GM12878 (cell line): ENCODE measurements around the gene WDR64. TPM values are rescaled to one million over a fixed set of nuclear protein-coding genes. Genes with fewer than 3 reads are reported as not detected.

Source experiments
- ATAC-seq: fragments of 200-7000 bp; cut with Tn5 transposase; 3 replicates; pipeline ENCODE4 v1.9.1; 2020; ENCODE audit warnings: mild to moderate bottlenecking, moderate library complexity
- BruUV-seq: library from RNA; stranded (reverse); fragments of 400-500 nt; replicated peaks from 2 replicates; lab custom pipeline; 2021; lab: Mats Ljungman, UMichigan
- CTCF ChIA-PET: fragments of 300-600 bp; sonication (Branson Sonifier 250); formaldehyde crosslinking; extraction: SDS; loops from one replicate; lab custom pipeline; 2021; ENCODE audit warnings: inconsistent platforms; lab: Yijun Ruan, JAX
- POLR2A ChIA-PET: fragments of 350-600 bp; formaldehyde crosslinking; extraction: SDS; loops from one replicate; lab custom pipeline; 2021; ENCODE audit warnings: inconsistent platforms; lab: Charles Lee
- RAD21 ChIA-PET: fragments of 300-600 bp; sonication (Branson Sonifier 250); formaldehyde crosslinking; loops from one replicate; lab custom pipeline; 2023; ENCODE audit warnings: antibody characterized with exemption; ENCODE audit not compliant: unreplicated experiment; lab: Charles Lee
- SMC1A ChIA-PET: fragments of 300-600 bp; sonication (Branson Sonifier 250); formaldehyde crosslinking; loops from one replicate; lab custom pipeline; 2023; ENCODE audit not compliant: unreplicated experiment, uncharacterized antibody; lab: Charles Lee
- DNase-seq: peaks from one replicate; pipeline ENCODE4 v3.0.0-alpha.2; 2011; ENCODE audit warnings: low read depth, low spot score
- FAIRE-seq: peaks from 3 replicates; lab custom pipeline; 2011; peaks lifted over from hg19 to GRCh38; lab: Jason Lieb, UNC
- H2AFZ ChIP-seq: 2 replicates; pipeline ENCODE4 v1.6.0; 2011; ENCODE audit warnings: low read depth, low read length, control low read depth; ENCODE audit not compliant: control insufficient read depth
- H3K27ac ChIP-seq: 2 replicates; pipeline ENCODE4 v1.5.1; 2011; ENCODE audit warnings: control low read depth; ENCODE audit not compliant: control insufficient read depth, insufficient read depth
- H3K27me3 ChIP-seq, 2 experiments: replicated peaks in 1 of 2; 2 replicates each; pipeline versions ENCODE4 v1.6.0 to v1.6.1; 2011; ENCODE audit warnings: low read length in 1 of 2; ENCODE audit not compliant: control insufficient read depth in 2 of 2, insufficient read depth in 2 of 2
- H3K36me3 ChIP-seq, 2 experiments: 2 replicates each; pipeline ENCODE4 v1.5.1; 2011; ENCODE audit warnings: low read length in 1 of 2; ENCODE audit not compliant: control insufficient read depth in 2 of 2, insufficient read depth in 2 of 2
- H3K4me1 ChIP-seq: 2 replicates; pipeline ENCODE4 v1.6.1; 2011; ENCODE audit warnings: mild to moderate bottlenecking, low read length, moderate library complexity, mixed read lengths; ENCODE audit not compliant: control insufficient read depth, insufficient read depth
- H3K4me2 ChIP-seq: 2 replicates; pipeline ENCODE4 v1.6.0; 2011; ENCODE audit warnings: control low read depth; ENCODE audit not compliant: control insufficient read depth, insufficient read depth
- H3K4me3 ChIP-seq: fragments of 200-600 bp; sonication (generic); 2 replicates; pipeline ENCODE4 v1.5.1; 2016
- H3K79me2 ChIP-seq: 2 replicates; pipeline ENCODE4 v1.6.0; 2011; ENCODE audit warnings: low read length; ENCODE audit not compliant: control insufficient read depth, insufficient read depth
- H3K9ac ChIP-seq: 2 replicates; pipeline ENCODE4 v1.8.0; 2011; ENCODE audit warnings: low read length, control low read depth, mixed read lengths; ENCODE audit not compliant: control insufficient read depth, insufficient read depth
- H3K9me3 ChIP-seq: replicated peaks from 3 replicates; pipeline ENCODE4 v1.5.1; 2011; ENCODE audit warnings: mild to moderate bottlenecking, low read length; ENCODE audit not compliant: control insufficient read depth, insufficient read depth
- H4K20me1 ChIP-seq: 2 replicates; pipeline ENCODE4 v1.6.0; 2011; ENCODE audit not compliant: control insufficient read depth, insufficient read depth
- BCL11A ChIP-seq: IDR thresholded peaks from 2 replicates; pipeline ENCODE4 v1.6.1; 2011; ENCODE audit warnings: low read depth, low read length
- RCOR1 ChIP-seq: conservative IDR thresholded peaks from 2 replicates; pipeline ENCODE4 v1.6.1; 2012; ENCODE audit warnings: low read depth, low read length, improper control_type of control experiment
- RUNX3 ChIP-seq: IDR thresholded peaks from 2 replicates; pipeline ENCODE4 v1.6.1; 2012; ENCODE audit warnings: low read length, inconsistent platforms
- TAF1 ChIP-seq: IDR thresholded peaks from 2 replicates; pipeline ENCODE4 v1.6.1; 2011; ENCODE audit warnings: mild to moderate bottlenecking, low read depth, low read length, borderline replicate concordance
- WGBS: methylation state at CpG from one replicate; pipeline ENCODE4 v1.1.6; 2016; ENCODE audit warnings: low lambda C conversion rate; ENCODE audit not compliant: insufficient replicate concordance, insufficient coverage; ENCODE audit errors: missing lambda C conversion rate; 5-methylcytosine and 5-hydroxymethylcytosine counted together
- in situ Hi-C: fragments of 300-500 bp; cut with MboI; formaldehyde crosslinking; loops from 9 replicates; pipeline ENCODE4 v1.14.3; 2018; ENCODE audit warnings: mixed read lengths
- intact Hi-C: fragments of 100-400 bp; cut with micrococcal nuclease; formaldehyde crosslinking; loops from one replicate; pipeline ENCODE4 v1.14.2; 2022; ENCODE audit not compliant: unreplicated experiment
- polyA plus RNA-seq, 11 experiments: library from polyadenylated mRNA; depleted of rRNA in 4 of 11; unstranded in 6 of 11; stranded (reverse) in 5 of 11; fragments of >200 nt; fragmentation: Nextera tagmentation in 4 of 11; fragmentation: Illumina TruSeq in 1 of 11; extraction: Ambion mirVana in 4 of 11; extraction: Trizol in 1 of 11; gene quantifications; 1 replicate in 1 of 11; 2 replicates in 10 of 11; pipeline versions ENCODE4 v1.2.1 to v1.2.3, GENCODE V29; 2011 to 2016; ENCODE audit warnings: inconsistent platforms in 2 of 11, missing spikeins in 2 of 11, low read depth in 1 of 11
- total RNA-seq, 4 experiments: library from RNA; depleted of rRNA in 3 of 4; stranded (reverse); fragments of >200 nt in 3 of 4; fragmentation: Illumina TruSeq in 1 of 4; extraction: Trizol in 1 of 4; gene quantifications; 2 replicates each; pipeline versions ENCODE4 v1.2.1 to v1.2.3, GENCODE V29; 2013 to 2021
- TF ChIP-seq, protein P1 (sequence below): fragments of 450-650 bp; IDR thresholded peaks from 2 replicates; pipeline ENCODE4 v1.6.1; 2016; ENCODE audit warnings: mild to moderate bottlenecking, moderate library complexity, borderline replicate concordance

Gene WDR64
- total and polyA plus RNA-seq, 10 of the 15 experiments (the other 5 are each of a cell fraction or from before 2014, with no cell fraction given), result 0.01 TPM; not detected in 9

GRCh38 chr1:241638909-241639622 lies 13.0 kb upstream of the WDR64 start:
- in situ Hi-C loops (no loop called here), intact Hi-C loops (loop anchor here (5.0 kb wide), 1 partner anchor 208 kb away; the partner anchor contains the start of gene EXO1)
- Histone ChIP-seq H3K27ac (peak overlapping the region; percentile 56), H3K4me1 (peaks cover 10% of the 10 kb centered on the region), H3K4me2 (peak overlapping the region; percentile 87), H3K79me2 (peaks cover 39% of the 10 kb centered on the region), H3K36me3 (no peaks in the 10 kb centered on the region; a peak in 1 of 4 replicates), H3K4me3 (peak overlapping the region; percentile 94), H3K27me3 (no peaks in the 10 kb centered on the region), H3K9ac (peak overlapping the region; percentile 85), H2AFZ (peak overlapping the region; percentile 45), H4K20me1 (no peaks in the 10 kb centered on the region), H3K9me3 (no peaks in the 10 kb centered on the region; the same call in 2 of the 3 replicates)
- BruUV-seq, result TSS peak; percentile 54
- ATAC-seq, result no peak
- no peak for FAIRE-seq
- ChIA-PET SMC1A (interaction anchor here (1.4 to 2.4 kb wide), 2 partner anchors 13 to 31 kb away, joined by 3 to 7 read pairs; no protein-coding TSS in a partner anchor), RAD21 (no interaction called here), CTCF (no interaction called here), POLR2A (no interaction called here)
- TF ChIP-seq RUNX3 (peak; percentile 6; the same call in 1 of the 2 replicates), BCL11A (no peak), RCOR1 (no peak), TAF1 (peak; percentile 10; the same call in 1 of the 2 replicates)
- TF ChIP-seq, protein P1, sequence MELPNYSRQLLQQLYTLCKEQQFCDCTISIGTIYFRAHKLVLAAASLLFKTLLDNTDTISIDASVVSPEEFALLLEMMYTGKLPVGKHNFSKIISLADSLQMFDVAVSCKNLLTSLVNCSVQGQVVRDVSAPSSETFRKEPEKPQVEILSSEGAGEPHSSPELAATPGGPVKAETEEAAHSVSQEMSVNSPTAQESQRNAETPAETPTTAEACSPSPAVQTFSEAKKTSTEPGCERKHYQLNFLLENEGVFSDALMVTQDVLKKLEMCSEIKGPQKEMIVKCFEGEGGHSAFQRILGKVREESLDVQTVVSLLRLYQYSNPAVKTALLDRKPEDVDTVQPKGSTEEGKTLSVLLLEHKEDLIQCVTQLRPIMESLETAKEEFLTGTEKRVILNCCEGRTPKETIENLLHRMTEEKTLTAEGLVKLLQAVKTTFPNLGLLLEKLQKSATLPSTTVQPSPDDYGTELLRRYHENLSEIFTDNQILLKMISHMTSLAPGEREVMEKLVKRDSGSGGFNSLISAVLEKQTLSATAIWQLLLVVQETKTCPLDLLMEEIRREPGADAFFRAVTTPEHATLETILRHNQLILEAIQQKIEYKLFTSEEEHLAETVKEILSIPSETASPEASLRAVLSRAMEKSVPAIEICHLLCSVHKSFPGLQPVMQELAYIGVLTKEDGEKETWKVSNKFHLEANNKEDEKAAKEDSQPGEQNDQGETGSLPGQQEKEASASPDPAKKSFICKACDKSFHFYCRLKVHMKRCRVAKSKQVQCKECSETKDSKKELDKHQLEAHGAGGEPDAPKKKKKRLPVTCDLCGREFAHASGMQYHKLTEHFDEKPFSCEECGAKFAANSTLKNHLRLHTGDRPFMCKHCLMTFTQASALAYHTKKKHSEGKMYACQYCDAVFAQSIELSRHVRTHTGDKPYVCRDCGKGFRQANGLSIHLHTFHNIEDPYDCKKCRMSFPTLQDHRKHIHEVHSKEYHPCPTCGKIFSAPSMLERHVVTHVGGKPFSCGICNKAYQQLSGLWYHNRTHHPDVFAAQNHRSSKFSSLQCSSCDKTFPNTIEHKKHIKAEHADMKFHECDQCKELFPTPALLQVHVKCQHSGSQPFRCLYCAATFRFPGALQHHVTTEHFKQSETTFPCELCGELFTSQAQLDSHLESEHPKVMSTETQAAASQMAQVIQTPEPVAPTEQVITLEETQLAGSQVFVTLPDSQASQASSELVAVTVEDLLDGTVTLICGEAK, result no peak
- no peak for DNase-seq
- WGBS, result 1% methylated on average over 11 of the region's 11 CpGs
